ENCODE data around the gene SMARCAL1.

GRCh38 chr2:216526939-216527338 is 114.7 kb downstream of the SMARCAL1 start:
- no peak for TF ChIP-seq ZNF274 (IDR thresholded peaks at IDR 0.05; ENCODE audit: low read depth, low read length)
- TF ChIP-seq SUZ12 (IDR thresholded peaks at IDR 0.05; ENCODE audit: extremely low read depth, insufficient read depth, insufficient read length) = no peak
- TF ChIP-seq YY1 (IDR thresholded peaks at IDR 0.05; ENCODE audit: insufficient read depth, insufficient read length) = no peak

Measured in NT2/D1 (cell line).